HCT116 (cell line): ENCODE results near the gene KIF18B. TPM values are rescaled to one million over a fixed set of nuclear protein-coding genes. Genes with fewer than 3 reads are reported as not detected.

ENCODE experiments used
- ATAC-seq: fragments of 200-7000 bp; cut with Tn5 transposase; 2 replicates; pipeline ENCODE4 v1.9.1; 2020; ENCODE audit warnings: mild to moderate bottlenecking, moderate library complexity
- BruUV-seq: library from RNA; stranded (reverse); fragments of 400-500 nt; replicated peaks from 2 replicates; lab custom pipeline; 2021; lab: Mats Ljungman, UMichigan
- CTCF ChIA-PET: fragments of 300-600 bp; sonication (Branson Sonifier 250); formaldehyde crosslinking; loops from one replicate; lab custom pipeline; 2021; ENCODE audit warnings: antibody characterized with exemption; lab: Charles Lee
- POLR2A ChIA-PET: fragments of 300-600, 350-600 bp; sonication (Branson Sonifier 250); formaldehyde crosslinking; loops from one replicate; lab custom pipeline; 2021; ENCODE audit warnings: antibody characterized with exemption; lab: Charles Lee
- RAD21 ChIA-PET, 2 experiments: fragments of 300-600 bp; sonication (Branson Sonifier 250); formaldehyde crosslinking; loops; one replicate each; lab custom pipeline; 2023; ENCODE audit warnings: low total read pairs in 2 of 2; ENCODE audit not compliant: uncharacterized antibody in 2 of 2, unreplicated experiment in 2 of 2, low non-redundant PET in 1 of 2; lab: Charles Lee
- DNase-seq: peaks from one replicate; pipeline ENCODE4 v3.0.0-alpha.2; 2010; ENCODE audit warnings: low read depth, low spot score
- H2AFZ ChIP-seq: fragments of 200-600 bp; shearing (Covaris generic), sonication (generic); 2 replicates; pipeline ENCODE4 v1.6.1; 2017; ENCODE audit warnings: low read depth, mixed run types, mixed read lengths, antibody characterized with exemption, low read length; ENCODE audit not compliant: poor library complexity, severe bottlenecking
- H3K27ac ChIP-seq: 2 replicates; pipeline ENCODE4 v1.5.1; 2012; ENCODE audit warnings: low read depth, low read length
- H3K27me3 ChIP-seq: fragments of 200-600 bp; sonication (generic); 2 replicates; pipeline ENCODE4 v1.6.1; 2016; ENCODE audit warnings: mixed run types, low read length, mixed read lengths; ENCODE audit not compliant: insufficient read depth
- H3K36me3 ChIP-seq, 2 experiments: fragments of 200-500 bp in 1 of 2; fragments of 200-600 bp in 1 of 2; sonication (Bioruptor generic) in 1 of 2; sonication (generic) in 1 of 2; 2 replicates each; pipeline versions ENCODE4 v1.5.1 to v1.6.1; 2014 to 2016; ENCODE audit warnings: low read length in 2 of 2, inconsistent platforms in 1 of 2, mixed read lengths in 1 of 2, mixed run types in 1 of 2; ENCODE audit not compliant: insufficient read depth in 2 of 2, control insufficient read depth in 1 of 2
- H3K4me1 ChIP-seq, 2 experiments: fragments of 200-600 bp in 1 of 2; sonication (generic) in 1 of 2; 2 replicates each; pipeline versions ENCODE4 v1.5.1 to v1.6.1; 2012 to 2017; ENCODE audit warnings: low read length in 2 of 2, inconsistent platforms in 1 of 2, mild to moderate bottlenecking in 1 of 2, mixed read lengths in 1 of 2, mixed run types in 1 of 2, moderate library complexity in 1 of 2; ENCODE audit not compliant: insufficient read depth in 2 of 2, control insufficient read depth in 1 of 2
- H3K4me2 ChIP-seq: fragments of 200-600 bp; sonication (generic); 2 replicates; pipeline ENCODE4 v1.6.1; 2017; ENCODE audit warnings: mixed run types, low read length, mixed read lengths
- H3K4me3 ChIP-seq, 2 experiments: fragments of 200-600 bp in 1 of 2; sonication (generic) in 1 of 2; replicated peaks in 1 of 2; 2 replicates each; pipeline ENCODE4 v1.5.1; 2011 to 2016; ENCODE audit warnings: low read length in 2 of 2, control low read depth in 1 of 2, low read depth in 1 of 2, mild to moderate bottlenecking in 1 of 2, mixed read lengths in 1 of 2, mixed run types in 1 of 2
- H3K79me2 ChIP-seq: fragments of 200-600 bp; sonication (generic); 2 replicates; pipeline ENCODE4 v1.6.1; 2017; ENCODE audit warnings: mild to moderate bottlenecking, mixed run types, low read length, moderate library complexity, mixed read lengths; ENCODE audit not compliant: insufficient read depth
- H3K9ac ChIP-seq: fragments of 200-600 bp; sonication (generic); 2 replicates; pipeline ENCODE4 v1.6.1; 2016; ENCODE audit warnings: low read length, mixed read lengths
- H3K9me2 ChIP-seq: fragments of 200-600 bp; sonication (generic), shearing (Covaris generic); 2 replicates; pipeline ENCODE4 v1.6.1; 2017; ENCODE audit warnings: mixed run types, mild to moderate bottlenecking, moderate library complexity; ENCODE audit not compliant: insufficient read depth
- H3K9me3 ChIP-seq, 2 experiments: fragments of 200-500 bp in 1 of 2; fragments of 200-600 bp in 1 of 2; sonication (Bioruptor generic) in 1 of 2; sonication (generic) in 1 of 2; 2 replicates each; pipeline ENCODE4 v1.6.1; 2014 to 2017; ENCODE audit warnings: low read length in 2 of 2, mixed read lengths in 2 of 2, inconsistent platforms in 1 of 2, low read depth in 1 of 2, mild to moderate bottlenecking in 1 of 2, mixed run types in 1 of 2, moderate library complexity in 1 of 2; ENCODE audit not compliant: control insufficient read depth in 1 of 2, insufficient read depth in 1 of 2
- H4K20me1 ChIP-seq: fragments of 200-600 bp; sonication (generic), shearing (Covaris generic); 2 replicates; pipeline ENCODE4 v1.6.1; 2017; ENCODE audit warnings: mixed run types, mild to moderate bottlenecking, moderate library complexity; ENCODE audit not compliant: insufficient read depth
- CEBPB ChIP-seq: IDR thresholded peaks from 2 replicates; pipeline ENCODE4 v1.6.1; 2012; ENCODE audit warnings: low read depth
- EGR1 ChIP-seq: IDR thresholded peaks from 2 replicates; pipeline ENCODE4 v1.6.1; 2012; ENCODE audit warnings: low read depth
- ELF1 ChIP-seq: IDR thresholded peaks from 2 replicates; pipeline ENCODE4 v1.6.1; 2012; ENCODE audit warnings: low read depth, borderline replicate concordance
- EZH2 ChIP-seq: fragments of 200-600 bp; sonication (generic); IDR thresholded peaks from 2 replicates; pipeline ENCODE4 v1.6.1; 2017; ENCODE audit warnings: antibody characterized with exemption, mixed run types
- JUND ChIP-seq: IDR thresholded peaks from 2 replicates; pipeline ENCODE4 v1.6.1; 2012
- POLR2AphosphoS5 ChIP-seq: IDR thresholded peaks from 2 replicates; pipeline ENCODE4 v1.6.1; 2011; ENCODE audit warnings: mild to moderate bottlenecking, low read depth, low read length, moderate library complexity
- RAD21 ChIP-seq: IDR thresholded peaks from 2 replicates; pipeline ENCODE4 v1.6.1; 2012; ENCODE audit warnings: low read depth, mild to moderate bottlenecking
- SP1 ChIP-seq: IDR thresholded peaks from 2 replicates; pipeline ENCODE4 v1.6.1; 2012; ENCODE audit warnings: low read depth
- SRF ChIP-seq: IDR thresholded peaks from 2 replicates; pipeline ENCODE4 v1.6.1; 2012; ENCODE audit warnings: low read depth
- ZFX ChIP-seq: fragments of 450-650 bp; IDR thresholded peaks from 2 replicates; pipeline ENCODE4 v1.6.1; 2017
- intact Hi-C: fragments of 100-400 bp; cut with micrococcal nuclease; formaldehyde crosslinking; loops from 2 replicates; pipeline ENCODE4 v1.10.0; 2022
- total RNA-seq: library from RNA; stranded (reverse); gene quantifications from one replicate; pipeline ENCODE4 v1.2.1, GENCODE V29; 2021; ENCODE audit not compliant: unreplicated experiment
- TF ChIP-seq, protein P1 (sequence below): IDR thresholded peaks from 2 replicates; pipeline ENCODE4 v1.6.1; 2012
- TF ChIP-seq, protein P2 (sequence below): IDR thresholded peaks from 2 replicates; pipeline ENCODE4 v1.6.1; 2012
- TF ChIP-seq, protein P3 (sequence below): IDR thresholded peaks from 2 replicates; pipeline ENCODE4 v1.6.1; 2011; ENCODE audit warnings: mild to moderate bottlenecking, low read length, moderate library complexity; ENCODE audit not compliant: insufficient replicate concordance; ENCODE audit errors: extremely low read depth
- TF ChIP-seq, protein P4 (sequence below), 3 experiments: fragments of 200-600 bp in 1 of 3; sonication (generic) in 1 of 3; IDR thresholded peaks in 2 of 3; conservative IDR thresholded peaks in 1 of 3; 2 replicates each; pipeline ENCODE4 v1.5.1; 2012 to 2017; ENCODE audit warnings: low read depth in 2 of 3, low read length in 2 of 3, antibody characterized with exemption in 1 of 3, borderline replicate concordance in 1 of 3, control low read depth in 1 of 3, mild to moderate bottlenecking in 1 of 3, mixed read lengths in 1 of 3, mixed run types in 1 of 3, moderate library complexity in 1 of 3; ENCODE audit not compliant: insufficient read depth in 1 of 3

Gene KIF18B
- total RNA-seq, 1 experiment from 2014 or later, result 76.4 TPM

DNA sequence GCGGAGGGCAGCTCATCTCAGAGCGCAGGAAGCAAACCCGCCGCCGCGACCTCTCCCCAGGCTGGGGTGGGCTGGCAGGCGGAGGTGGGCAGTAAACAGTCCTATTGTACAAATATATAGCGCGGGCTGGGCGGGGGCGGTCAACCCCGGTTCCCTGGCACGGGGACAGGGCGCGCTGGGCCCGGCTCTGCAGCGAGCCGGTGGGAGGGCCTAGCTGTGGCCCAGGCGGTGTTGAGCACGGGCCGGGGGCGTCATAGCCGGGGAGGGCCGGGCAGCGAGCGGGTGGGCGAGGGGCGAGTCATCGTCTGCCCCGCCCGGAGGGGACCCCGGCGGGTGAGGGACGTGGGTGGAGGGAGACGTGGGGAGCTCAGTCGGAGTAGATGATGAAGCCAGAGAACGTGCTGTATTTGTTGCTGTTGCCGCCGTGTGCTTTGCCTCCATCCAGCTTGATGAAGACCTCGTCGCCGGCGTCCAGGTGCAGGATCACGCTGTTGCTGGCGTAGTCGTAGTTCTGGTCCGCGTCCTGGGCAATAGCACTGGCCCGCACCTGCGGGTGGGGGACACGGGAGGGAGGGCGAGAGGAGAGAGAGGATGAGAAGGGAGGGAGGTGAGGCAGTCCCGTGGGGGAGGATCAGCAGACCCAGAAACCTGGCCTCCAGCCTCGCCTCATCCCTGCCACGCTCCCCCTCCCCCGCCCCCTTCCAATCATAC lies 12.4 kb upstream of the KIF18B start:
- Histone ChIP-seq H3K4me1 (peaks cover 6 to 11% of the 10 kb centered on the region in 2 experiments), H3K27ac (no peak overlapping the region), H3K4me3 (no peak overlapping the region), H2AFZ (no peak overlapping the region), H4K20me1 (no peaks in the 10 kb centered on the region), H3K36me3 (no peaks in the 10 kb centered on the region), H3K27me3 (no peaks in the 10 kb centered on the region), H3K9me2 (no peaks in the 10 kb centered on the region), H3K79me2 (no peaks in the 10 kb centered on the region), H3K4me2 (peak overlapping the region; percentile 25; the same call in 1 of the 2 replicates), H3K9me3 (no peaks in the 10 kb centered on the region), H3K9ac (no peak overlapping the region)
- ChIA-PET CTCF (no interaction called here), RAD21 (no interaction called here), POLR2A (no interaction called here)
- no TSS peak for BruUV-seq
- TF ChIP-seq JUND (no peak), CEBPB (no peak), SRF (no peak), EZH2 (no peak)
- ATAC-seq (no peak), DNase-seq (no peak)
- intact Hi-C loops, result no loop called here

DNA sequence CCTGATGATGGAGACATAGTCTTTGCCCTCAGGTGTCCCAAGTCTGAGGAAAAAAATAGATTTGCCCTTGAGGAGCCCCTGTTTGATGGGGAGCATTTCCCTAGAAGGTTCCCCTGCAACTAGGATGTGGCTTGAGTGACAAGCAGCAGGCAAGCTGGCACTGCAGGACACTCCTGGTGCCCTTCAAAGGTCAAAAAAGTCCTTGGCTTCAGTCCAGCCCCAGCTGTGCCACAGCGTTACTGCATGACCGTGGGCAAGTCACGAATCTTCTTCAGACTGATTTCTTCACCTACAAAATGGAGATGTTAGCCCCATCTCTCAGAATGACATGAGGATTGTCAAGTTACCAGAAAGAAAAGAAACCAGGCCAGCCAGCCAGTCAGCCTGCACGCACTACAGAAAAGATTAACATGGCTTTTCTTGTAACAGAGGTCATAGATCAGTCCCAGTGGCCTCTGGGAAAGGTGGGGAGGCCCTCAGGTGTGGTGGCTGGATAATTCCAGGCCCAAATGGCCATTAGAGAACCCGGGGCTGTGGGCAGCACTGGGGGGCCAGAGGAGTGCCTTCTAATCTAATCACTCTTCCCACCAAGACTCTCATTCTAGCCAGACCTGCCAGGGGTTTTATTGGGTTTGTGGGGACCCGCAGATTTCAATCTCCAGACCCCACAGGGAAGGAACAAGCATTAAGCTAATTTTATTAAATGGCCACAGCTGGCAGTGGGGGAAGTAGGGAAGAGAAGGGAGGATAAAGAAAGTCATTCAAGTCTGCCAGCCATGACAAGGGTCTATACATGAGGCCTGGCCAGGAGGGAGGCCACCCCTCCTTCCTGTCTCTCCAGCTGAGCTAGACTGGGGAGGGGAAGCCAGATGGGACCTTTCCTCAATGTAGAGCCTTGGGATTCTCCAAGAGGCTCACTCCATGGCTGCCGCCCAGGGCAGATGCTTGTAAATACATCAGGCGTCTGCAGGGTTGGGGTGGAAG lies 9.7 kb upstream of the KIF18B start:
- Histone ChIP-seq H3K27ac (no peak overlapping the region), H3K9ac (no peak overlapping the region), H3K4me1 (peaks cover 6 to 11% of the 10 kb centered on the region in 2 experiments), H3K4me3 (no peak overlapping the region), H3K9me2 (no peaks in the 10 kb centered on the region), H3K9me3 (no peaks in the 10 kb centered on the region), H3K36me3 (no peaks in the 10 kb centered on the region), H3K79me2 (no peaks in the 10 kb centered on the region), H3K4me2 (no peak overlapping the region), H4K20me1 (no peaks in the 10 kb centered on the region), H3K27me3 (no peaks in the 10 kb centered on the region), H2AFZ (no peak overlapping the region)
- ChIA-PET RAD21 (no interaction called here), CTCF (no interaction called here), POLR2A (interaction anchor here (0.7 kb wide), 1 partner anchor 493 kb away, joined by 3 read pairs; no protein-coding TSS in a partner anchor)
- BruUV-seq, result no TSS peak
- ATAC-seq (no peak), DNase-seq (no peak)
- intact Hi-C loops, result no loop called here
- TF ChIP-seq POLR2AphosphoS5 (no peak), EZH2 (no peak), EGR1 (no peak), RAD21 (no peak), ELF1 (no peak), SRF (no peak), SP1 (no peak), ZFX (no peak), CEBPB (no peak)
- TF ChIP-seq, protein P1, sequence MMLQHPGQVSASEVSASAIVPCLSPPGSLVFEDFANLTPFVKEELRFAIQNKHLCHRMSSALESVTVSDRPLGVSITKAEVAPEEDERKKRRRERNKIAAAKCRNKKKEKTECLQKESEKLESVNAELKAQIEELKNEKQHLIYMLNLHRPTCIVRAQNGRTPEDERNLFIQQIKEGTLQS, result no peak
- TF ChIP-seq, protein P2, sequence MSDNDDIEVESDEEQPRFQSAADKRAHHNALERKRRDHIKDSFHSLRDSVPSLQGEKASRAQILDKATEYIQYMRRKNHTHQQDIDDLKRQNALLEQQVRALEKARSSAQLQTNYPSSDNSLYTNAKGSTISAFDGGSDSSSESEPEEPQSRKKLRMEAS, result no peak
- TF ChIP-seq, protein P3, sequence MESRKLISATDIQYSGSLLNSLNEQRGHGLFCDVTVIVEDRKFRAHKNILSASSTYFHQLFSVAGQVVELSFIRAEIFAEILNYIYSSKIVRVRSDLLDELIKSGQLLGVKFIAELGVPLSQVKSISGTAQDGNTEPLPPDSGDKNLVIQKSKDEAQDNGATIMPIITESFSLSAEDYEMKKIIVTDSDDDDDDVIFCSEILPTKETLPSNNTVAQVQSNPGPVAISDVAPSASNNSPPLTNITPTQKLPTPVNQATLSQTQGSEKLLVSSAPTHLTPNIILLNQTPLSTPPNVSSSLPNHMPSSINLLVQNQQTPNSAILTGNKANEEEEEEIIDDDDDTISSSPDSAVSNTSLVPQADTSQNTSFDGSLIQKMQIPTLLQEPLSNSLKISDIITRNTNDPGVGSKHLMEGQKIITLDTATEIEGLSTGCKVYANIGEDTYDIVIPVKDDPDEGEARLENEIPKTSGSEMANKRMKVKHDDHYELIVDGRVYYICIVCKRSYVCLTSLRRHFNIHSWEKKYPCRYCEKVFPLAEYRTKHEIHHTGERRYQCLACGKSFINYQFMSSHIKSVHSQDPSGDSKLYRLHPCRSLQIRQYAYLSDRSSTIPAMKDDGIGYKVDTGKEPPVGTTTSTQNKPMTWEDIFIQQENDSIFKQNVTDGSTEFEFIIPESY, result no peak
- TF ChIP-seq, protein P4, sequence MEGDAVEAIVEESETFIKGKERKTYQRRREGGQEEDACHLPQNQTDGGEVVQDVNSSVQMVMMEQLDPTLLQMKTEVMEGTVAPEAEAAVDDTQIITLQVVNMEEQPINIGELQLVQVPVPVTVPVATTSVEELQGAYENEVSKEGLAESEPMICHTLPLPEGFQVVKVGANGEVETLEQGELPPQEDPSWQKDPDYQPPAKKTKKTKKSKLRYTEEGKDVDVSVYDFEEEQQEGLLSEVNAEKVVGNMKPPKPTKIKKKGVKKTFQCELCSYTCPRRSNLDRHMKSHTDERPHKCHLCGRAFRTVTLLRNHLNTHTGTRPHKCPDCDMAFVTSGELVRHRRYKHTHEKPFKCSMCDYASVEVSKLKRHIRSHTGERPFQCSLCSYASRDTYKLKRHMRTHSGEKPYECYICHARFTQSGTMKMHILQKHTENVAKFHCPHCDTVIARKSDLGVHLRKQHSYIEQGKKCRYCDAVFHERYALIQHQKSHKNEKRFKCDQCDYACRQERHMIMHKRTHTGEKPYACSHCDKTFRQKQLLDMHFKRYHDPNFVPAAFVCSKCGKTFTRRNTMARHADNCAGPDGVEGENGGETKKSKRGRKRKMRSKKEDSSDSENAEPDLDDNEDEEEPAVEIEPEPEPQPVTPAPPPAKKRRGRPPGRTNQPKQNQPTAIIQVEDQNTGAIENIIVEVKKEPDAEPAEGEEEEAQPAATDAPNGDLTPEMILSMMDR (IDR thresholded peaks at IDR 0.05 in 2 of 3, conservative IDR thresholded peaks at IDR 0.05 in 1 of 3; ENCODE audit: borderline replicate concordance in 1 of 3, insufficient read depth in 1 of 3, low read depth in 2 of 3, low read length in 2 of 3), result no peak
